Ectodermal cell (in vitro differentiated cells): ENCODE measurements around the gene DPYD.

Experiments used
- H3K27ac ChIP-seq: 2 replicates; pipeline ENCODE4 v1.7.0; 2013; ENCODE audit warnings: mild to moderate bottlenecking, low read depth, low read length; ENCODE audit not compliant: insufficient read depth, poor library complexity, severe bottlenecking
- H3K27me3 ChIP-seq: 2 replicates; pipeline ENCODE4 v1.7.0; 2013; ENCODE audit warnings: mild to moderate bottlenecking, low read length; ENCODE audit not compliant: insufficient read depth, control insufficient read depth, poor library complexity, severe bottlenecking
- H3K36me3 ChIP-seq: one replicate; pipeline ENCODE4 v1.7.0; 2013; ENCODE audit warnings: low read length; ENCODE audit not compliant: control insufficient read depth, insufficient read depth
- H3K4me1 ChIP-seq: one replicate; pipeline ENCODE4 v1.7.0; 2013; ENCODE audit warnings: low read length; ENCODE audit not compliant: control insufficient read depth, insufficient read depth
- H3K4me3 ChIP-seq: 2 replicates; pipeline ENCODE4 v1.7.0; 2013; ENCODE audit warnings: low read depth, low read length, control low read depth; ENCODE audit not compliant: insufficient read depth
- H3K9me3 ChIP-seq: 2 replicates; pipeline ENCODE4 v1.7.0; 2013; ENCODE audit warnings: mild to moderate bottlenecking, low read length, moderate library complexity; ENCODE audit not compliant: control insufficient read depth
- WGBS, 2 experiments: methylation state at CpG; one replicate each; pipeline ENCODE4 v1.1.7; 2013; ENCODE audit warnings: missing lambda C conversion rate in 2 of 2; 5-methylcytosine and 5-hydroxymethylcytosine counted together

Gene DPYD

DNA sequence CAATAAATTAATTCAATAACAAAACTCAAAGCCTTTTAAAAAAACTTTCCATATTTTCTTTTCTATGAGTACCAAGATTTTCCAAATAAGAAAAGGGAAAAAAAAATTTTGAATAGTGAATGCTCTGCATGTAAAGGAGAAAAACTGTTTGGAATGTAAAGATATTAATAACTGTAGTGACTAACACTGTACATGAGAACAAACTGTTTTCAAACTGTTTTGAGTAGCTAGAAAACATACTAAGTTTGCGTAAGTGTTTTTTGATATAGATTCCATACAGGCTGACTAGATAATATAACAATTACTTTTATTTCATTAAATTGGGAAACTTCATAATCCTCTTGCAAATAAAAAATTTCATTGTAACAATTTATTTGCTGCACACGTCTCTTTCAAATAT lies 150.5 kb downstream of the DPYD start:
- no peaks in the 10 kb centered on the region for H3K36me3 ChIP-seq
- WGBS, 2 experiments, result 83% methylated on average over 1 of the region's 2 CpGs; no CpG with 5 or more reads in 1 of the 2 experiments
- H3K27me3 ChIP-seq, result no peaks in the 10 kb centered on the region
- H3K4me1 ChIP-seq, result no peaks in the 10 kb centered on the region
- H3K4me3 ChIP-seq, result no peak overlapping the region
- H3K27ac ChIP-seq, result no peak overlapping the region
- no peaks in the 10 kb centered on the region for H3K9me3 ChIP-seq

DNA sequence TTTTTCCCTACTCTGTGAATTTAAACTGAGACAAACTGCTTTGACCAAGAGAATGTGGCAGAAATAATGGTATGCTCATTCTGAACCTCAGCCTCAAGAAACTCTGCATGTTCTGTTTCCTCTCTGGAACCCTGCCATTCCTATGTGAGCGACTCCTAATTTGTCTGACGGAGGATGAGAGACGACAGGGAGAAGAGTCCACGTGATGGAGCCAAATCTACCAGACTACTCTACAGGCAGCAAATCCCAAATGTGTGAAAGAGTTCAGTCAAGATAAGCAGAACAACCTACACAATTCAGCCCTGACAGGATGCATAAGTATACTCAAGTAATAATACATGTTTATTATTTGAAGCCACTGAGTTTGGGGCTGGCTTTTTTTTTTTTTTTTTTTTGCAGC lies 153.5 kb downstream of the DPYD start:
- H3K27me3 ChIP-seq, result no peaks in the 10 kb centered on the region
- H3K4me1 ChIP-seq, result no peaks in the 10 kb centered on the region
- H3K27ac ChIP-seq, result no peak overlapping the region
- no peak overlapping the region for H3K4me3 ChIP-seq
- no peaks in the 10 kb centered on the region for H3K9me3 ChIP-seq
- WGBS, 2 experiments, result 96 to 98% methylated on average over 4 of the region's 4 CpGs
- no peaks in the 10 kb centered on the region for H3K36me3 ChIP-seq

DNA sequence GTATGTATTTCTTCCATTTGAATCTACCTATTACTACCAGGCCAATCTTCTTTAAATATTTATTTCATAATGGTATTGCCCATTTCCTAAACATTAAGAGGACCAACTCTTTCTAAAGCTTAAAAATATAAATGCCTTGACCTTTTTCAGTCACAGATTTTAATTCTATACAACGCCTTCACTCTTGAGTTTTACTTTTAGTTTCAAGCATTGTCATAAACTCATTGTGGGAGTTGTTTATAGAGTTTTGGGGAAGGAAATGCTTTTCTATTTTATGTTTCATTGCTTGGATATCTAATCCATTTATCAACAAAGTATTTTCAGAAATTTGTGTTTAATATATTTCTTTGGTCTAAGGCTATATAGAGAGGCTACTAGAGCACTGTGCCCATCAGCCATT lies 155.8 kb downstream of the DPYD start:
- no peaks in the 10 kb centered on the region for H3K9me3 ChIP-seq
- H3K27ac ChIP-seq, result no peak overlapping the region
- no peaks in the 10 kb centered on the region for H3K4me1 ChIP-seq
- H3K4me3 ChIP-seq, result no peak overlapping the region
- 100% methylated on average over 1 of the region's 1 CpG; no CpG with 5 or more reads in 1 of the 2 experiments for WGBS, 2 experiments
- no peaks in the 10 kb centered on the region for H3K27me3 ChIP-seq
- H3K36me3 ChIP-seq, result no peaks in the 10 kb centered on the region

DNA sequence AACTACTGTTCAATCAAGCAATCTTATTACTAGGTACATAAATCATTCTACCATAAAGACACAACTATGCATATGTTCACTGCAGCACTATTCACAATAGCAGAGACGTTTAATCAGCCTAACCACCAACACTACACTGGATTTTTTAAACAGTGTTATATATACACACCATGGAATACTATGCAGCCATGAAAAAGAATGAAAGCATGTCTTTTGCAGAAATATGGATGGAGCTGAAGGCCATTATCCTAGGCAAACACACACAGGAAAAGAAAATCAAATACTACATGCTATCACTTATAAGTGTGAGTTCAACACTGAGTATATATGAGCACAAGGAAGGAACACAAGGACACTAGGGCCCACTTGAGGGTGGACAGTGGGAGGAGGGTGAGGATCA lies 159.2 kb downstream of the DPYD start:
- H3K9me3 ChIP-seq, result no peaks in the 10 kb centered on the region
- H3K27ac ChIP-seq, result no peak overlapping the region
- WGBS, 2 experiments, result 50 to 80% methylated on average over 1 of the region's 1 CpG
- H3K27me3 ChIP-seq, result no peaks in the 10 kb centered on the region
- no peak overlapping the region for H3K4me3 ChIP-seq
- no peaks in the 10 kb centered on the region for H3K4me1 ChIP-seq
- H3K36me3 ChIP-seq, result no peaks in the 10 kb centered on the region

DNA sequence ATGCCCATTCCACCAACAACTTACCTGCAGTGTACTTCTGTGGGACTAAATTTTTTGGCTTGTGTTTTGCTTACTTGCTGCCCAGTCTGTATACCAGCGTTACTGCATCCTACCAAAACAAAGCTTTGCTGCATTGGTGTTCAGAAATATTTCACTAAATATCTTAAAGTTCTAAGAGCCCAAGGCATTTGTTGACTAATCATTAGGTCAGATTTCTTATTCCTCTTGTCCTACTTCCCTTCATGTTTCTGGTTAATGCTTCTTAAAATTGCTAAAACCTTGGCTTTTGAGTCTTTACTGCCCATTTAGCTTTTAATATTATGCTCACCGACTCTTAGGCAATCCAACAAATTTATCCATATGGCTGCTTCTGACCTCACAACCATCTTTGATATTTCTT lies 161.8 kb downstream of the DPYD start:
- H3K4me3 ChIP-seq, result no peak overlapping the region
- no peaks in the 10 kb centered on the region for H3K27me3 ChIP-seq
- no peaks in the 10 kb centered on the region for H3K36me3 ChIP-seq
- 88 to 93% methylated on average over 2 of the region's 2 CpGs for WGBS, 2 experiments
- no peaks in the 10 kb centered on the region for H3K9me3 ChIP-seq
- H3K4me1 ChIP-seq, result no peaks in the 10 kb centered on the region
- no peak overlapping the region for H3K27ac ChIP-seq

DNA sequence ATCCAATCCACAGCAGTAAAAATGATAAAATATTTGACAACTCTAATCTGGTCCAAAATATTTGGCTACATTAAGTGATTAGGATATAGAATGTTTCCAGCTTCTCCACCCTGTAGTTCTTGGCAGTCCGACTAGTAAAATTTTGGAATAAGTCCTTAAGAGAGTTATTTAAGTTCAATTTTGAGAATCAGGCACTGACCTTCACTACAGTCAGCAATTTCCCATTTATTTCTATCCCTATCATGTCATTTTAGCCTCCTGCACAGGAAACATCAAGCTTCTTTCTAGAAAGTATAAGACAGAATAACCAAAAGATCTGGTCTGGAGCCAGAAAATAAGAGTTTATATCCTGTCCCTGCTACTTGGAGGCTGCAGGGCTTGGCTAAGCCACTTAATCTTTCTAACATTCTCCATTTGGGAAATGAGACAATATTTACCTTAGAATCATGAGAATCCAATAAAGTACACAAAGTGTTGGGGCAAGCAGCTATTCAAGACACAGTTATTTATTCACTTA lies 162.2 kb downstream of the DPYD start:
- WGBS, 2 experiments, result 86% methylated on average over 1 of the region's 1 CpG; no CpG with 5 or more reads in 1 of the 2 experiments

DNA sequence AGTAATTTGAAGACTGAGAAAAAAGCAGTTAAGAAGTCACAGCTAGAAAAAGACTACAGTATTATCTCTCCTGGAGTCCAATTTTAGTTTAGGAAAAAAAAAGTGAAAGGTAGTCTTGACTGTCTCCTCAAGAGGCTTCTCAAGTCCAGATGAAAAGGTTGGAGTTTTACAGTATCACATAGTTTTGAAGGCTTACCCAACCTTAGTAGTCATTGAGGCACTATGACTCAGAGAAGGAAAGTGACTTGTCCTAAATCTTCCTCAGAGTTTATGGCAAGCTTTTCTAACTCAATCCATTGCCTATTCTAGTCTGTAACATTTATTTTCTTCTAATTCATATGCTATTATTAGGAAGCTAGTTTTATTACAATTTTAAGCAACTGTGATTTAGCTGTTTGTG lies 174.9 kb downstream of the DPYD start:
- H3K9me3 ChIP-seq, result no peaks in the 10 kb centered on the region
- H3K4me3 ChIP-seq, result no peak overlapping the region
- no peaks in the 10 kb centered on the region for H3K27me3 ChIP-seq
- no peaks in the 10 kb centered on the region for H3K36me3 ChIP-seq
- H3K4me1 ChIP-seq, result peaks cover 4% of the 10 kb centered on the region
- H3K27ac ChIP-seq, result no peak overlapping the region

More for the DNA sequence above, 162.2 kb downstream of the DPYD start:
- Histone ChIP-seq H3K4me3 (no peak overlapping the region), H3K9me3 (no peaks in the 10 kb centered on the region), H3K27me3 (no peaks in the 10 kb centered on the region), H3K27ac (no peak overlapping the region), H3K36me3 (no peaks in the 10 kb centered on the region), H3K4me1 (no peaks in the 10 kb centered on the region)

DNA sequence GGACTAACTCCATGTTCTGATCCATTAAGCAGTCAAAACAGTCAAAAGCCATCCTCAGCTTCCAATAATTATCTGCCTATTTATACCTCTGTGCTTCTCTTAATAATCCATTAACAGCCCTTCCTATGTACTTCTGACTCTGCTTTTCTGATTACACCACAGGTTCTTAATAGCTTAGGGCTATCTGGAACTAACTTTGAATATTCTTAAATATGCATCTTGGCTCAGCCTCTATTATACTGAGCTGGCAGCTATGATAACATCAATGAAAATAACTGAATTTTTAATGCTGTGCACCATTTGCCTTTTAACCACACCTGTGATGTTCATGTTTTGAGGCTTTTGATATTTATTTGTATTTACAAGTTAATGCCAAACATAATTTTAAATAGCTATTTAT lies 175.9 kb downstream of the DPYD start:
- no peaks in the 10 kb centered on the region for H3K36me3 ChIP-seq
- no peak overlapping the region for H3K27ac ChIP-seq
- no peaks in the 10 kb centered on the region for H3K27me3 ChIP-seq
- no peak overlapping the region for H3K4me3 ChIP-seq
- no peaks in the 10 kb centered on the region for H3K9me3 ChIP-seq
- H3K4me1 ChIP-seq, result peaks cover 5% of the 10 kb centered on the region

DNA sequence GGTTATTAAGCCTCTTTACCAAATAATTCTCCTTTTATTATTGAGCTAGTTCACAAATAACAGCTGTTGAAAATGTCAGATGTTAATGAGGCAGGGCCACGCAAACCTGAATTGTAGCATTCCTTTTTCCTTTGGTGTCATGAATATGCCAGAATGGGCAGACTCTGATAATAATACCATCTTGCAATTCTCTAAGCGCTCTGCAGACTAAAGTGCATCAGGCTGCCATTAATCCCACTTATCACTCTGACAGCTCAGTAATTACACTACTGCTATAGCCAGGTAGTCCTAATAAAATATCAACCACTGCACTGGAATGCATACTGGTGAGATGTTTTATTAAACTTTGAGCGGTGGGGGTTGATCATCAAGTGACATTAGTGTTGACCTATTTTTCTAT lies 177.7 kb downstream of the DPYD start:
- WGBS, 2 experiments, result 91 to 94% methylated on average over 2 to 3 of the region's 3 CpGs
- Histone ChIP-seq H3K9me3 (no peaks in the 10 kb centered on the region), H3K4me1 (peaks cover 5% of the 10 kb centered on the region), H3K4me3 (no peak overlapping the region), H3K27me3 (no peaks in the 10 kb centered on the region), H3K36me3 (no peaks in the 10 kb centered on the region), H3K27ac (no peak overlapping the region)

DNA sequence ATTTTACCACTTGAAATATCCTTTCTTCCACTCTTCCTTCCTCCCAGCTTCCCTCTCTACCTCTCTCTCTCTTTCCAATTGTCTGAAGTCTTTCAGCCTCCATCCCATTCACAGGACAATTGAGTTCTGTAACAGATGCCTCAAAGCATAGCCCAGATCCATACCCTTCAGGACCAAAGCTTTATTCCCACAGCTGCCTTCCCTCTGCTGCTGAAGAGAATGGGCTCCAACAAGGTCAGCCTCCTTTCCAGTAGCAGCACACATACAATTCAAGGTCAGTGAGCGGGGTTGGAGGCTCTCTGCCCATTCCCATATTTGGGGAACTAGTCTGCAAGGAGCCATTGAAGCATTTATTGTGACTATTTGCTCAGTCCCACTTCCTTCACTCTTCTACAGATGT lies 179.9 kb downstream of the DPYD start:
- Histone ChIP-seq H3K4me3 (no peak overlapping the region), H3K27ac (no peak overlapping the region), H3K4me1 (peaks cover 5% of the 10 kb centered on the region), H3K9me3 (no peaks in the 10 kb centered on the region), H3K27me3 (no peaks in the 10 kb centered on the region), H3K36me3 (no peaks in the 10 kb centered on the region)
- WGBS, 2 experiments, result 79 to 95% methylated on average over 1 of the region's 1 CpG

DNA sequence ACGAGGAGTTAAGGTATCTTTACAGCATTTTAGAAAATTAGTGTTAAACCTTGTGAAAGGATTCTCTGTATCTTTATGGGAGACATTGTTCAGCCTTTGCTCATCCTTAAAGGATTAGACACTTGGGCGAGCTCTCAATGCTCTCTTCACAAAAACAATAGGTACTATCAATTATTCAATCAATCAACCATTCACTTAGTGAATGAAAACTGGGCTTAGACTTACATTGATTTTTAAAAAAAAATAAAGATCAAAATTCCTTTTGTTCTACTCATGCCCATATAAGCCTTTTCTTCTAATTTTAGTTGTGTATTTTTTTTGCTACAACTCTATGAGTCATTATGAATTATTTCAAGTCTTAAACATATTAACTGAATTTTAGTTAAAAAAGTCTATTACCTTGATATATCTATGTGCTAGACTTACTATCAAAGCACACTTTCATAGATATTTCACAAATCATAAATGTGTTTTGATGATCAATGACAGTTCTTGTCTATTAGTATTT lies 181.2 kb downstream of the DPYD start:
- 80 to 82% methylated on average over 2 of the region's 2 CpGs for WGBS, 2 experiments
- no peaks in the 10 kb centered on the region for H3K27me3 ChIP-seq
- H3K4me3 ChIP-seq, result no peak overlapping the region
- H3K4me1 ChIP-seq, result peaks cover 5% of the 10 kb centered on the region
- no peaks in the 10 kb centered on the region for H3K9me3 ChIP-seq
- no peaks in the 10 kb centered on the region for H3K36me3 ChIP-seq
- H3K27ac ChIP-seq, result no peak overlapping the region
